Neuron (in vitro differentiated cells): ENCODE results near the gene FCSK.

Source experiments
- H2AFZ ChIP-seq: one replicate; pipeline ENCODE4 v1.6.1; 2013; ENCODE audit warnings: low read depth, mild to moderate bottlenecking, inconsistent platforms, low read length, moderate library complexity
- H3K27me3 ChIP-seq: one replicate; pipeline ENCODE4 v1.6.1; 2013; ENCODE audit warnings: low read length; ENCODE audit not compliant: insufficient read depth
- H3K36me3 ChIP-seq: one replicate; pipeline ENCODE4 v1.6.1; 2013; ENCODE audit warnings: low read length; ENCODE audit not compliant: insufficient read depth
- H3K4me1 ChIP-seq: one replicate; pipeline ENCODE4 v1.6.1; 2013; ENCODE audit warnings: low read length; ENCODE audit not compliant: insufficient read depth
- H3K4me3 ChIP-seq: 2 replicates; pipeline ENCODE4 v1.5.1; 2013; ENCODE audit warnings: mild to moderate bottlenecking, low read length, moderate library complexity
- H3K9me3 ChIP-seq: one replicate; pipeline ENCODE4 v1.6.1; 2013; ENCODE audit warnings: low read length

Gene FCSK

GRCh38 chr16:70421473-70422311 lies 32.7 kb upstream of the FCSK start:
- peaks cover 10% of the 10 kb centered on the region for H3K4me1 ChIP-seq
- H3K4me3 ChIP-seq: no peak overlapping the region
- no peak overlapping the region for H2AFZ ChIP-seq
- no peaks in the 10 kb centered on the region for H3K9me3 ChIP-seq
- no peaks in the 10 kb centered on the region for H3K27me3 ChIP-seq
- H3K36me3 ChIP-seq: peaks cover 5% of the 10 kb centered on the region

GRCh38 chr16:70422543-70422942 lies 31.9 kb upstream of the FCSK start:
- peaks cover 5% of the 10 kb centered on the region for H3K36me3 ChIP-seq
- H3K4me3 ChIP-seq: no peak overlapping the region
- peaks cover 10% of the 10 kb centered on the region for H3K4me1 ChIP-seq
- H3K27me3 ChIP-seq: no peaks in the 10 kb centered on the region
- H2AFZ ChIP-seq: no peak overlapping the region
- H3K9me3 ChIP-seq: no peaks in the 10 kb centered on the region

- Histone ChIP-seq H3K4me3 (peak overlapping the region; percentile 38), H3K4me1 (peaks cover 30% of the 10 kb centered on the region), H3K36me3 (peaks cover 5% of the 10 kb centered on the region), H3K9me3 (no peaks in the 10 kb centered on the region), H3K27me3 (no peaks in the 10 kb centered on the region), H2AFZ (peak overlapping the region; percentile 21)
These were observed 26.6 kb upstream of the FCSK start for GRCh38 chr16:70427786-70428177.

- Histone ChIP-seq H3K36me3 (peaks cover 5% of the 10 kb centered on the region), H3K4me1 (peaks cover 32% of the 10 kb centered on the region), H3K4me3 (peak overlapping the region; percentile 38), H3K27me3 (no peaks in the 10 kb centered on the region), H3K9me3 (no peaks in the 10 kb centered on the region), H2AFZ (peak overlapping the region; percentile 21)
These were observed 26.0 kb upstream of the FCSK start for GRCh38 chr16:70428178-70428998.

GRCh38 chr16:70429888-70430666 lies 24.3 kb upstream of the FCSK start:
- Histone ChIP-seq H3K27me3 (no peaks in the 10 kb centered on the region), H3K4me3 (no peak overlapping the region), H3K36me3 (peaks cover 5% of the 10 kb centered on the region), H3K4me1 (peaks cover 34% of the 10 kb centered on the region), H3K9me3 (no peaks in the 10 kb centered on the region), H2AFZ (no peak overlapping the region)

GRCh38 chr16:70430667-70431536 lies 23.5 kb upstream of the FCSK start:
- H3K36me3 ChIP-seq: peaks cover 6% of the 10 kb centered on the region
- H2AFZ ChIP-seq: no peak overlapping the region
- H3K9me3 ChIP-seq: no peaks in the 10 kb centered on the region
- peaks cover 34% of the 10 kb centered on the region for H3K4me1 ChIP-seq
- no peak overlapping the region for H3K4me3 ChIP-seq
- H3K27me3 ChIP-seq: no peaks in the 10 kb centered on the region

GRCh38 chr16:70432356-70432722 lies 22.1 kb upstream of the FCSK start:
- H3K4me1 ChIP-seq: peaks cover 44% of the 10 kb centered on the region
- peaks cover 6% of the 10 kb centered on the region for H3K36me3 ChIP-seq
- no peak overlapping the region for H3K4me3 ChIP-seq
- H2AFZ ChIP-seq: no peak overlapping the region
- no peaks in the 10 kb centered on the region for H3K9me3 ChIP-seq
- no peaks in the 10 kb centered on the region for H3K27me3 ChIP-seq

GRCh38 chr16:70432723-70433457 lies 21.5 kb upstream of the FCSK start:
- Histone ChIP-seq H3K9me3 (no peaks in the 10 kb centered on the region), H3K36me3 (peaks cover 6% of the 10 kb centered on the region), H3K4me3 (no peak overlapping the region), H3K27me3 (no peaks in the 10 kb centered on the region), H2AFZ (no peak overlapping the region), H3K4me1 (peaks cover 46% of the 10 kb centered on the region)

GRCh38 chr16:70433458-70434103 lies 20.8 kb upstream of the FCSK start:
- no peaks in the 10 kb centered on the region for H3K9me3 ChIP-seq
- H3K27me3 ChIP-seq: no peaks in the 10 kb centered on the region
- no peak overlapping the region for H3K4me3 ChIP-seq
- H3K36me3 ChIP-seq: peaks cover 6% of the 10 kb centered on the region
- H2AFZ ChIP-seq: no peak overlapping the region
- peaks cover 43% of the 10 kb centered on the region for H3K4me1 ChIP-seq

- Histone ChIP-seq H3K4me3 (no peak overlapping the region), H3K9me3 (no peaks in the 10 kb centered on the region), H3K4me1 (peaks cover 37% of the 10 kb centered on the region), H3K36me3 (peaks cover 6% of the 10 kb centered on the region), H2AFZ (no peak overlapping the region), H3K27me3 (no peaks in the 10 kb centered on the region)
These were observed 19.7 kb upstream of the FCSK start for GRCh38 chr16:70434484-70435260.

GRCh38 chr16:70437017-70437581 lies 17.3 kb upstream of the FCSK start:
- Histone ChIP-seq H3K4me1 (peaks cover 30% of the 10 kb centered on the region), H2AFZ (no peak overlapping the region), H3K36me3 (peaks cover 6% of the 10 kb centered on the region), H3K27me3 (no peaks in the 10 kb centered on the region), H3K9me3 (no peaks in the 10 kb centered on the region), H3K4me3 (peak overlapping the region; percentile 72)
